ENCODE measurements around the gene GPR87.

GPR87 gene

GRCh38 chr3:151281671-151282324, 34.8 kb downstream of the GPR87 start:
- DNase-seq: no peak

- no peak for DNase-seq
Observed at GRCh38 chr3:151278230-151278629, 38.4 kb downstream of the GPR87 start, which contains the start of gene P2RY14. Gene P2RY14, minus strand, starts transcription at chr3:151278542. Its CDS starts 64,226 bp downstream, at chr3:151214316.

- no peak for DNase-seq
Observed at GRCh38 chr3:151276687-151277042, 40.0 kb downstream of the GPR87 start.

- no peak for DNase-seq
Observed at GRCh38 chr3:151276038-151276686, 40.5 kb downstream of the GPR87 start.

- DNase-seq: no peak
Observed at GRCh38 chr3:151275091-151275490, 41.5 kb downstream of the GPR87 start.

GRCh38 chr3:151269631-151270030, 47.0 kb downstream of the GPR87 start:
- DNase-seq: no peak

GRCh38 chr3:151268267-151269235, 48.1 kb downstream of the GPR87 start:
- no peak for DNase-seq

GRCh38 chr3:151267066-151267465, 49.6 kb downstream of the GPR87 start:
- no peak for DNase-seq

GRCh38 chr3:151265866-151266265, 50.8 kb downstream of the GPR87 start:
- DNase-seq: no peak

- DNase-seq: no peak
Observed at GRCh38 chr3:151265166-151265565, 51.5 kb downstream of the GPR87 start.

- DNase-seq: no peak
Observed at GRCh38 chr3:151264605-151265004, 52.0 kb downstream of the GPR87 start.

GRCh38 chr3:151262871-151263525, 53.6 kb downstream of the GPR87 start:
- DNase-seq: no peak

GRCh38 chr3:151259664-151260063, 57.0 kb downstream of the GPR87 start:
- DNase-seq: no peak

- no peak for DNase-seq
Observed at GRCh38 chr3:151256749-151257148, 59.9 kb downstream of the GPR87 start.

GRCh38 chr3:151248772-151249337, 67.8 kb downstream of the GPR87 start:
- no peak for DNase-seq
